GM12878 (cell line): ENCODE results near the gene ADGRD1. TPM values are rescaled to one million over a fixed set of nuclear protein-coding genes. Genes with fewer than 3 reads are reported as not detected.

Source experiments
- ATAC-seq: fragments of 200-7000 bp; cut with Tn5 transposase; 3 replicates; pipeline ENCODE4 v1.9.1; 2020; ENCODE audit warnings: mild to moderate bottlenecking, moderate library complexity
- BruUV-seq: library from RNA; stranded (reverse); fragments of 400-500 nt; replicated peaks from 2 replicates; lab custom pipeline; 2021; lab: Mats Ljungman, UMichigan
- CTCF ChIA-PET: fragments of 300-600 bp; sonication (Branson Sonifier 250); formaldehyde crosslinking; extraction: SDS; loops from one replicate; lab custom pipeline; 2021; ENCODE audit warnings: inconsistent platforms; lab: Yijun Ruan, JAX
- POLR2A ChIA-PET: fragments of 350-600 bp; formaldehyde crosslinking; extraction: SDS; loops from one replicate; lab custom pipeline; 2021; ENCODE audit warnings: inconsistent platforms; lab: Charles Lee
- RAD21 ChIA-PET: fragments of 300-600 bp; sonication (Branson Sonifier 250); formaldehyde crosslinking; loops from one replicate; lab custom pipeline; 2023; ENCODE audit warnings: antibody characterized with exemption; ENCODE audit not compliant: unreplicated experiment; lab: Charles Lee
- SMC1A ChIA-PET: fragments of 300-600 bp; sonication (Branson Sonifier 250); formaldehyde crosslinking; loops from one replicate; lab custom pipeline; 2023; ENCODE audit not compliant: unreplicated experiment, uncharacterized antibody; lab: Charles Lee
- DNase-seq: peaks from one replicate; pipeline ENCODE4 v3.0.0-alpha.2; 2011; ENCODE audit warnings: low read depth, low spot score
- FAIRE-seq: peaks from 3 replicates; lab custom pipeline; 2011; peaks lifted over from hg19 to GRCh38; lab: Jason Lieb, UNC
- H2AFZ ChIP-seq: 2 replicates; pipeline ENCODE4 v1.6.0; 2011; ENCODE audit warnings: low read depth, low read length, control low read depth; ENCODE audit not compliant: control insufficient read depth
- H3K27ac ChIP-seq: 2 replicates; pipeline ENCODE4 v1.5.1; 2011; ENCODE audit warnings: control low read depth; ENCODE audit not compliant: control insufficient read depth, insufficient read depth
- H3K27me3 ChIP-seq, 2 experiments: replicated peaks in 1 of 2; 2 replicates each; pipeline versions ENCODE4 v1.6.0 to v1.6.1; 2011; ENCODE audit warnings: low read length in 1 of 2; ENCODE audit not compliant: control insufficient read depth in 2 of 2, insufficient read depth in 2 of 2
- H3K36me3 ChIP-seq, 2 experiments: 2 replicates each; pipeline ENCODE4 v1.5.1; 2011; ENCODE audit warnings: low read length in 1 of 2; ENCODE audit not compliant: control insufficient read depth in 2 of 2, insufficient read depth in 2 of 2
- H3K4me1 ChIP-seq: 2 replicates; pipeline ENCODE4 v1.6.1; 2011; ENCODE audit warnings: mild to moderate bottlenecking, low read length, moderate library complexity, mixed read lengths; ENCODE audit not compliant: control insufficient read depth, insufficient read depth
- H3K4me2 ChIP-seq: 2 replicates; pipeline ENCODE4 v1.6.0; 2011; ENCODE audit warnings: control low read depth; ENCODE audit not compliant: control insufficient read depth, insufficient read depth
- H3K4me3 ChIP-seq: fragments of 200-600 bp; sonication (generic); 2 replicates; pipeline ENCODE4 v1.5.1; 2016
- H3K79me2 ChIP-seq: 2 replicates; pipeline ENCODE4 v1.6.0; 2011; ENCODE audit warnings: low read length; ENCODE audit not compliant: control insufficient read depth, insufficient read depth
- H3K9ac ChIP-seq: 2 replicates; pipeline ENCODE4 v1.8.0; 2011; ENCODE audit warnings: low read length, control low read depth, mixed read lengths; ENCODE audit not compliant: control insufficient read depth, insufficient read depth
- H3K9me3 ChIP-seq: replicated peaks from 3 replicates; pipeline ENCODE4 v1.5.1; 2011; ENCODE audit warnings: mild to moderate bottlenecking, low read length; ENCODE audit not compliant: control insufficient read depth, insufficient read depth
- H4K20me1 ChIP-seq: 2 replicates; pipeline ENCODE4 v1.6.0; 2011; ENCODE audit not compliant: control insufficient read depth, insufficient read depth
- ATF3 ChIP-seq: IDR thresholded peaks from 2 replicates; pipeline ENCODE4 v1.6.1; 2011; ENCODE audit warnings: low read depth, mild to moderate bottlenecking, low read length, moderate library complexity, borderline replicate concordance; ENCODE audit errors: extremely low read depth
- BMI1 ChIP-seq: fragments of 450-650 bp; IDR thresholded peaks from 2 replicates; pipeline ENCODE4 v1.6.1; 2016; ENCODE audit warnings: mild to moderate bottlenecking, moderate library complexity, borderline replicate concordance
- CBX3 ChIP-seq: fragments of 200-600 bp; sonication (generic); IDR thresholded peaks from 2 replicates; pipeline ENCODE4 v1.6.1; 2016; ENCODE audit warnings: low read depth, borderline replicate concordance
- CUX1 ChIP-seq: IDR thresholded peaks from 2 replicates; pipeline ENCODE4 v1.6.1; 2012; ENCODE audit warnings: improper control_type of control experiment, low read depth, low read length; ENCODE audit not compliant: insufficient replicate concordance
- FOS ChIP-seq: IDR thresholded peaks from 3 replicates; pipeline ENCODE4 v1.6.1; 2011; ENCODE audit warnings: borderline replicate concordance; ENCODE audit not compliant: insufficient read length; ENCODE audit errors: extremely low read depth
- MYC ChIP-seq: IDR thresholded peaks from 2 replicates; pipeline ENCODE4 v1.6.1; 2011; ENCODE audit warnings: mild to moderate bottlenecking, low read length, moderate library complexity, inconsistent platforms; ENCODE audit not compliant: insufficient read depth, insufficient replicate concordance, insufficient read length, severe bottlenecking
- SIX5 ChIP-seq: IDR thresholded peaks from 2 replicates; pipeline ENCODE4 v1.6.1; 2011; ENCODE audit warnings: mild to moderate bottlenecking, low read depth, low read length, moderate library complexity; ENCODE audit not compliant: severe bottlenecking
- SREBF2 ChIP-seq: IDR thresholded peaks from 2 replicates; pipeline ENCODE4 v1.6.1; 2012; ENCODE audit warnings: mild to moderate bottlenecking, low read length
- SUPT20H ChIP-seq: IDR thresholded peaks from 2 replicates; pipeline ENCODE4 v1.6.1; 2011; ENCODE audit warnings: low read depth, mild to moderate bottlenecking, low read length, moderate library complexity, borderline replicate concordance; ENCODE audit not compliant: control insufficient read depth
- ZNF384 ChIP-seq: IDR thresholded peaks from 2 replicates; pipeline ENCODE4 v1.6.1; 2012; ENCODE audit warnings: low read depth, mild to moderate bottlenecking, low read length, improper control_type of control experiment, borderline replicate concordance
- WGBS: methylation state at CpG from one replicate; pipeline ENCODE4 v1.1.6; 2016; ENCODE audit warnings: low lambda C conversion rate; ENCODE audit not compliant: insufficient replicate concordance, insufficient coverage; ENCODE audit errors: missing lambda C conversion rate; 5-methylcytosine and 5-hydroxymethylcytosine counted together
- in situ Hi-C: fragments of 300-500 bp; cut with MboI; formaldehyde crosslinking; loops from 9 replicates; pipeline ENCODE4 v1.14.3; 2018; ENCODE audit warnings: mixed read lengths
- intact Hi-C: fragments of 100-400 bp; cut with micrococcal nuclease; formaldehyde crosslinking; loops from one replicate; pipeline ENCODE4 v1.14.2; 2022; ENCODE audit not compliant: unreplicated experiment
- polyA plus RNA-seq, 11 experiments: library from polyadenylated mRNA; depleted of rRNA in 4 of 11; unstranded in 6 of 11; stranded (reverse) in 5 of 11; fragments of >200 nt; fragmentation: Nextera tagmentation in 4 of 11; fragmentation: Illumina TruSeq in 1 of 11; extraction: Ambion mirVana in 4 of 11; extraction: Trizol in 1 of 11; gene quantifications; 1 replicate in 1 of 11; 2 replicates in 10 of 11; pipeline versions ENCODE4 v1.2.1 to v1.2.3, GENCODE V29; 2011 to 2016; ENCODE audit warnings: inconsistent platforms in 2 of 11, missing spikeins in 2 of 11, low read depth in 1 of 11
- total RNA-seq, 4 experiments: library from RNA; depleted of rRNA in 3 of 4; stranded (reverse); fragments of >200 nt in 3 of 4; fragmentation: Illumina TruSeq in 1 of 4; extraction: Trizol in 1 of 4; gene quantifications; 2 replicates each; pipeline versions ENCODE4 v1.2.1 to v1.2.3, GENCODE V29; 2013 to 2021

The ADGRD1 gene
- total and polyA plus RNA-seq, 10 of the 15 experiments (the other 5 are each of a cell fraction or from before 2014, with no cell fraction given), result 0.15 to 12.7 (median 1.2) TPM

GRCh38 chr12:131013118-131013517, 59.4 kb downstream of the ADGRD1 start:
- Histone ChIP-seq H3K9ac (no peak overlapping the region), H3K79me2 (no peaks in the 10 kb centered on the region), H3K4me3 (no peak overlapping the region), H2AFZ (no peak overlapping the region), H3K4me1 (no peaks in the 10 kb centered on the region), H3K27me3 (no peaks in the 10 kb centered on the region), H3K36me3 (no peaks in the 10 kb centered on the region), H4K20me1 (no peaks in the 10 kb centered on the region), H3K27ac (no peak overlapping the region), H3K9me3 (no peaks in the 10 kb centered on the region), H3K4me2 (no peak overlapping the region)
- ChIA-PET RAD21 (no interaction called here), POLR2A (no interaction called here), SMC1A (interaction anchor here (1.8 kb wide), 1 partner anchor 11 kb away, joined by 3 read pairs; no protein-coding TSS in a partner anchor), CTCF (no interaction called here)
- FAIRE-seq (no peak), DNase-seq (no peak), ATAC-seq (no peak)
- TF ChIP-seq SIX5 (no peak), SREBF2 (no peak)
- intact Hi-C loops (no loop called here), in situ Hi-C loops (no loop called here)
- WGBS, result 58% methylated on average over 7 of the region's 7 CpGs
- no TSS peak for BruUV-seq

- Histone ChIP-seq H4K20me1 (no peaks in the 10 kb centered on the region), H3K27ac (no peak overlapping the region), H2AFZ (no peak overlapping the region), H3K27me3 (no peaks in the 10 kb centered on the region), H3K9me3 (no peaks in the 10 kb centered on the region), H3K9ac (no peak overlapping the region), H3K4me3 (no peak overlapping the region), H3K79me2 (no peaks in the 10 kb centered on the region), H3K36me3 (no peaks in the 10 kb centered on the region), H3K4me1 (no peaks in the 10 kb centered on the region), H3K4me2 (no peak overlapping the region)
- FAIRE-seq (no peak), ATAC-seq (no peak), DNase-seq (no peak)
- CTCF ChIA-PET, result no interaction called here
- 87% methylated on average over 14 of the region's 14 CpGs for WGBS
- intact Hi-C loops (no loop called here), in situ Hi-C loops (no loop called here)
- no TSS peak for BruUV-seq
- RAD21 ChIA-PET, result no interaction called here
- POLR2A ChIA-PET, result no interaction called here
- SMC1A ChIA-PET, result no interaction called here
- TF ChIP-seq SUPT20H (no peak), MYC (no peak), BMI1 (no peak), CUX1 (no peak), CBX3 (no peak), FOS (no peak), ZNF384 (no peak), ATF3 (no peak)
Measured at GRCh38 chr12:131014343-131014742, 60.6 kb downstream of the ADGRD1 start.
